GM12874 (cell line): ENCODE data around the gene THSD1.

Source experiments
- TF ChIP-seq, protein P1 (sequence below): IDR thresholded peaks from 2 replicates; pipeline ENCODE4 v1.5.1; 2011; ENCODE audit warnings: low read depth, mild to moderate bottlenecking, control low read depth, low read length, moderate library complexity; ENCODE audit not compliant: insufficient read depth

THSD1 gene

DNA sequence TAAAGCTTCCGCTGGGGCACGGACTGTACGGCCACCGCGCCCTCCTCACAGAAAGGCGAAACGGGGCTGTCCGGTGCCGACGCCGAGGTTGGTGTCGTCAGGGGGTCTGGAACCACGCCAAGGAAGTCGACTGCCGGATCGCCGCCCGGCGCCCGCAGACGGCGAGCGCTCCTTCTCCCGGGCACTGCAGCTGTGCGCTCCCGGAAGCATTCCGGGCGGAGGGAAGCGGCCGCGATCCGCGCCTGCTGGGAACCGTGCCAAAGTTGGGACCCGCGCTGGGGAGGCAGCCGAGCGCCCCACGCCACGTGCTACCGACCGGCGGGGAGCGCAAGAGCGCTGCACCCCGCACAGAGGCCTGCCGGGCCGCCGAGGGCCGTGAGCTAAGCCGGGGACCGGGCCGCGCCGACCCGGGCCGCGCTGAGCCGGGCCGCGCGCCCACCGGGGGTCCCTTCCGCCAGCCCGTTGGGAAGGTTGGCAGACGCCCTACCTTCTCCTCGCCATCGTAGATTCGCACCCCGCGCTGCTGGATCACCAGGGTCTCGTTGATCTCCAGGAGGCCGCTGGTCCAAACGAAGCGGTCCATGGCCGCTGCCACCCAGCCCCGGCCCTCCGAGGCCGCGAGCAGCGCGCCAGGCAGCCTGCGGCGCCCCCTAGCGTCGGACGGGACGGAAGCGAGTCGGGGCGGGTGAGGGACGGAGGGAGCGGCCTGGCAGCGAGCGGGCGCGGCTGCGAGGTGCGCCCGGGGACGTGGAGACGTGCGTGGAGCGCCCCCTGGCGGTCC lies 44.2 kb upstream of the THSD1 start, which contains the start of gene VPS36:
Gene VPS36 (minus strand): TSS at position 623 of the 781 bp plus-strand sequence. CDS start 40 bp downstream, at position 583.
- TF ChIP-seq, protein P1, sequence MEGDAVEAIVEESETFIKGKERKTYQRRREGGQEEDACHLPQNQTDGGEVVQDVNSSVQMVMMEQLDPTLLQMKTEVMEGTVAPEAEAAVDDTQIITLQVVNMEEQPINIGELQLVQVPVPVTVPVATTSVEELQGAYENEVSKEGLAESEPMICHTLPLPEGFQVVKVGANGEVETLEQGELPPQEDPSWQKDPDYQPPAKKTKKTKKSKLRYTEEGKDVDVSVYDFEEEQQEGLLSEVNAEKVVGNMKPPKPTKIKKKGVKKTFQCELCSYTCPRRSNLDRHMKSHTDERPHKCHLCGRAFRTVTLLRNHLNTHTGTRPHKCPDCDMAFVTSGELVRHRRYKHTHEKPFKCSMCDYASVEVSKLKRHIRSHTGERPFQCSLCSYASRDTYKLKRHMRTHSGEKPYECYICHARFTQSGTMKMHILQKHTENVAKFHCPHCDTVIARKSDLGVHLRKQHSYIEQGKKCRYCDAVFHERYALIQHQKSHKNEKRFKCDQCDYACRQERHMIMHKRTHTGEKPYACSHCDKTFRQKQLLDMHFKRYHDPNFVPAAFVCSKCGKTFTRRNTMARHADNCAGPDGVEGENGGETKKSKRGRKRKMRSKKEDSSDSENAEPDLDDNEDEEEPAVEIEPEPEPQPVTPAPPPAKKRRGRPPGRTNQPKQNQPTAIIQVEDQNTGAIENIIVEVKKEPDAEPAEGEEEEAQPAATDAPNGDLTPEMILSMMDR: peak; percentile 98

DNA sequence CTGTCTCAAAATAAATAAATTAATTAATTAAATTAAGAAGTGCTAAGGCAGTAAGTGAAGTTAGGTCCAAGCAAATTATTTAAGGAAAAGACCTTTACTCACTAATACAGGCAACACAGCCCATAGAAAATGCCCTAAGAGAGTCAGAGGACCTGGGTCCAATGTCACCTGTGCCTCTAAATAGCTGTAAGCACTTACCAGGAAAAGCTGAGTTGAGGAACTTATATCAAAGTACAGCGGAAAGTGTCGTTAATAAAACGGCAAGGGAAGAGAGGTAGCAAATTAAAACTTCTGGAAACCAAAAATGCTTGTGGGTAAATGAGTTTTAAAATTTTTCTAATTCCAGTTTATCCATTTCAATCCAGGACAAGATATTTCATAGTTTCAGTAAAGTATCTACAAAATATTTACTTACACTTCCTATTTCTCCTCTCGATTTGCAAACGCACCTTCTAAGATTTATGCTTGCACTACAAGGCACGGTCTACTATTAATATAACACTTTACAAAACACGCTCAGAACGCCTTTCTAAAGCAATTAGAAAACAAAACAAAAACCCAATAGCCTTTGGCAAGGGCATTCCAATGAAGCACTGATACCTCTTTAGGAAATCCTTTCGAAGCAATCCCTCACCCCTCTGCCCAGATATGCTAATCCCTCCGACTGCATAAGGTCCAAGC lies 43.5 kb upstream of the THSD1 start:
- TF ChIP-seq, protein P1: no peak

DNA sequence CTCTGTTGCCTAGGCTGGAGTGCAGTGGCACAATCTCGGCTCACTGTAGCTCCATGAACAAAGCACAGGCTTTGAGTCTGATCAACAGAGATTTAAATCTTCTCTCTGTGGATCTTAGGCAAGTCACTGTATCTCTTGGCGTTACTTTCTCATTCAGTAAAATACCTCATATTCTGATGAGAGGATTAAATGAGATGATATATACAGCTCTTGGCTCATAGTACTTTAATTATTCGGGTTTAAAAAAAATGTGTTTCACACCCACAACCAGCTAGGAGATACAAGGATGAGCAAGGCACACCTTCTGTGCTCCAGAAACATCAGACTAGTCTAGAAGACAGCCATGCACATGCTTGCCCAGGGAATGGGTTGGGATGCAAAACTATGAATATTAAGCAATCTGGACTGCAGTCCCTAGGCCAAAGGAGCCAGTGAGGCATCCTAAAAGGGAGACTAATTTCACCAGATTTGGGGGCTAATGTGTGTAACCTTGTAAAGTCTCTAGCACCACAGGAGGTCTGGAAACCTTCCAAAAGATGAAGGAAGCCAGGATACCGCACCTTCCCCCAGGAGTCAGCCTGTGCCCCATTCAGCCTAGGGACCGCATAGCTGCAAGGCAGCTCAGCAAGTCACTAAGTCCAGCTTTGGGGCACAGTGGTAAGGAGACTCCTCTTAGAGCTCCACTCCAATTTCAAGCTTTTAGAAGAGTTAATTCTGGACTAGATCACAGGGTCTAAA lies 42.0 kb upstream of the THSD1 start:
- TF ChIP-seq, protein P1: no peak

DNA sequence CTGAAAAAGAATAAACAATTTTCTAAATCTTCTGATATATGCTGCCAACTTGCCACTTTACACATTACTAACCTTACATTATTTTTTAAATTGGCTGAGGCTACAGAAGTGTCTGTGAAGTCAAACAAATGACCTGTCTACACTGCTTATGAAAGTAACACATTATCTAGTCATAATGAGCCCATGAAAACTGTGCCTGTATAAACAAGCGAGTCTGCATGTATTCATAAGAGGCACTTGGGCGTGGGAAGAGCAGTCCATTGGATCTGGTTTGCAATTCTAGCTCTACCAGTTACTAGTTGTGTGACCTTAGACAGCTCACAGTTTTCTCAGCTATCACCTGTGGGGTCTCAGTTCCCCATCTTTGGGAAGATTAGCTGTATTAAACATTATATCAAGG lies 41.4 kb upstream of the THSD1 start:
- TF ChIP-seq, protein P1: no peak

DNA sequence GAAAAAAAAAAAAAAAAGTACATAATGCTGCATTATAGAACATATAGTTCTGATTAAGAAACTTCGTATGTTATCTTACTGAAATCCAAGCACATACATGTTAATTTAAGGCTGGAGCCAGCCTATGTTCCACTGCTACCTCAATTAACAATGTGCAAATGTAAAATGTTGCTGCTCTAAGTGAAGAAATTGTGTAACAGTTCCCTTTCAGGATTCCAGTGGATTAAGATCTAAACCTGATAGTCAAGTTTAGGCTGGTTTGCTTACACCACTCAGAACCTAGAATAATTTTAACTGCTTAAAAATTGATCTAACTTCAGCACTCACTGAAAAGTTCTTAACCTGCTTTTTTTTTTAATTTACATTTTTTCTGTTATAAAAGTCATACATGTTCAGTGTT lies 40.3 kb upstream of the THSD1 start:
- TF ChIP-seq, protein P1: no peak

DNA sequence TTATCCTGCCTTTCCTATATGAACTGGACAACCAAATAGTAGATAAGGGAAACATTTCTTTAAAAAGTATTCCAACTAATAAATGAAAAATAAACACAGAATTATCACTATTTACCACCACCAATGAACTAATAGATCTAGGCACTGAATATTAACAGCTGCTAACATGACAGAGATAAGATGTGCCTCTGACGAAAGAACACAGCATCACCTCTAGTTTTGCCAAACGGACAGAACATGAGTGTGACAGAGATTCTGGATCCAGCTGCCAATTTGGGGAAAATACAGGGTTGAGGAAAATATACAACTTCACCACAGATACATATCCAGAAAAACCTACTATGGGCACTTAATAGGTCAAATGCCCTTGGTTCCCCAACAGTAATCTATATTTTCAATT lies 26.5 kb upstream of the THSD1 start:
- TF ChIP-seq, protein P1: no peak

DNA sequence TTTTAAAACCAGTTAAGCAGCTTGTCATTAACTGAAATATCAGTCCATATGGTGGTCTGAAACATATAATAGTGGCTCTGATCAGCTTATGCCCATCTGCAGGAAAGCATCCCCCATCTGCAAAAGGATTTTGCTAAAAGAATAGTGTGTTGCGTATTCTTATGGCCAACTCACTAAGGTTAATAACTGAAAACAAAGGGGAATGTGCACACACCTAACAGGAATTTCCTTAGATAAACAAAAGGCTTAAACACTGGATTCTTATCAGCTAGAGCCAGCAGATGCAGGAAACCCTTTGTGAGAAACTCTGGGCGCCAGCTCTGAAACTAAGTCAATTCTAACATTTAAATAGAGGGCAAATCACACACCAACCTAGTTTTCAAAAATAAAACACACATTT lies 22.3 kb upstream of the THSD1 start:
- TF ChIP-seq, protein P1: no peak
